NK-92 (cell line): ENCODE measurements around the gene LILRA1.
"Not testable (repeated sequence)": the region's sequence is repeated elsewhere in the genome, so short reads cannot be mapped to it uniquely, and the experiment has no call there.

Experiments
- DNase-seq: peaks from one replicate; lab custom pipeline; 2025; ENCODE audit not compliant: unreplicated experiment; lab: John Stamatoyannopoulos, UW

Gene LILRA1

GRCh38 chr19:54593445-54593844 lies at the start of gene LILRA1:
TSS of gene LILRA1 (plus strand) at chr19:54593632. CDS start at chr19:54594245, 613 bp downstream.
- not testable (repeated sequence) for DNase-seq

- no peak for DNase-seq
Observed at GRCh38 chr19:54548806-54549205, 44.6 kb upstream of the LILRA1 start.

GRCh38 chr19:54549224-54549623 lies 44.2 kb upstream of the LILRA1 start:
- DNase-seq, result no peak

GRCh38 chr19:54551293-54551692 lies 42.1 kb upstream of the LILRA1 start:
- DNase-seq, result no peak

GRCh38 chr19:54551950-54552912 lies 41.2 kb upstream of the LILRA1 start:
- DNase-seq, result no peak

GRCh38 chr19:54552913-54553310 lies 40.5 kb upstream of the LILRA1 start:
- no peak for DNase-seq

- DNase-seq, result no peak
Observed at GRCh38 chr19:54554006-54554405, 39.4 kb upstream of the LILRA1 start.

GRCh38 chr19:54554896-54555295 lies 38.5 kb upstream of the LILRA1 start:
- no peak for DNase-seq

- DNase-seq, result no peak
Observed at GRCh38 chr19:54556194-54556593, 37.2 kb upstream of the LILRA1 start.

- no peak for DNase-seq
Observed at GRCh38 chr19:54558339-54558738, 35.1 kb upstream of the LILRA1 start.

GRCh38 chr19:54560881-54561385 lies 32.5 kb upstream of the LILRA1 start:
- no peak for DNase-seq

GRCh38 chr19:54561840-54562239 lies 31.6 kb upstream of the LILRA1 start:
- no peak for DNase-seq

- DNase-seq, result not testable (repeated sequence)
Observed at GRCh38 chr19:54563206-54563605, 30.2 kb upstream of the LILRA1 start.

- DNase-seq, result no peak
Observed at GRCh38 chr19:54570316-54570715, 23.1 kb upstream of the LILRA1 start.

GRCh38 chr19:54571715-54572615 lies 21.5 kb upstream of the LILRA1 start:
- not testable (repeated sequence) for DNase-seq

GRCh38 chr19:54572696-54573311 lies 20.6 kb upstream of the LILRA1 start:
- DNase-seq, result no peak

GRCh38 chr19:54573330-54573872 lies 20.0 kb upstream of the LILRA1 start, which contains the start of gene LILRA2:
TSS of gene LILRA2 (plus strand) at chr19:54573790. CDS start at chr19:54573879, 89 bp downstream.
- no peak for DNase-seq

- no peak for DNase-seq
Observed at GRCh38 chr19:54574051-54574450, 19.4 kb upstream of the LILRA1 start.

- no peak for DNase-seq
Observed at GRCh38 chr19:54574527-54575056, 18.8 kb upstream of the LILRA1 start.

- DNase-seq, result not testable (repeated sequence)
Observed at GRCh38 chr19:54575205-54575604, 18.2 kb upstream of the LILRA1 start.
